ENCODE measurements around the gene TRPC6. TPM values are rescaled to one million over a fixed set of nuclear protein-coding genes. Genes with fewer than 3 reads are reported as not detected.

The TRPC6 gene
- total and polyA plus RNA-seq, 9 of the 15 experiments (the other 6 are each of a cell fraction or from before 2014, with no cell fraction given) = not detected

GRCh38 chr11:101459020-101459419 is 124.8 kb downstream of the TRPC6 start (continued):
- TF ChIP-seq, protein P1, sequence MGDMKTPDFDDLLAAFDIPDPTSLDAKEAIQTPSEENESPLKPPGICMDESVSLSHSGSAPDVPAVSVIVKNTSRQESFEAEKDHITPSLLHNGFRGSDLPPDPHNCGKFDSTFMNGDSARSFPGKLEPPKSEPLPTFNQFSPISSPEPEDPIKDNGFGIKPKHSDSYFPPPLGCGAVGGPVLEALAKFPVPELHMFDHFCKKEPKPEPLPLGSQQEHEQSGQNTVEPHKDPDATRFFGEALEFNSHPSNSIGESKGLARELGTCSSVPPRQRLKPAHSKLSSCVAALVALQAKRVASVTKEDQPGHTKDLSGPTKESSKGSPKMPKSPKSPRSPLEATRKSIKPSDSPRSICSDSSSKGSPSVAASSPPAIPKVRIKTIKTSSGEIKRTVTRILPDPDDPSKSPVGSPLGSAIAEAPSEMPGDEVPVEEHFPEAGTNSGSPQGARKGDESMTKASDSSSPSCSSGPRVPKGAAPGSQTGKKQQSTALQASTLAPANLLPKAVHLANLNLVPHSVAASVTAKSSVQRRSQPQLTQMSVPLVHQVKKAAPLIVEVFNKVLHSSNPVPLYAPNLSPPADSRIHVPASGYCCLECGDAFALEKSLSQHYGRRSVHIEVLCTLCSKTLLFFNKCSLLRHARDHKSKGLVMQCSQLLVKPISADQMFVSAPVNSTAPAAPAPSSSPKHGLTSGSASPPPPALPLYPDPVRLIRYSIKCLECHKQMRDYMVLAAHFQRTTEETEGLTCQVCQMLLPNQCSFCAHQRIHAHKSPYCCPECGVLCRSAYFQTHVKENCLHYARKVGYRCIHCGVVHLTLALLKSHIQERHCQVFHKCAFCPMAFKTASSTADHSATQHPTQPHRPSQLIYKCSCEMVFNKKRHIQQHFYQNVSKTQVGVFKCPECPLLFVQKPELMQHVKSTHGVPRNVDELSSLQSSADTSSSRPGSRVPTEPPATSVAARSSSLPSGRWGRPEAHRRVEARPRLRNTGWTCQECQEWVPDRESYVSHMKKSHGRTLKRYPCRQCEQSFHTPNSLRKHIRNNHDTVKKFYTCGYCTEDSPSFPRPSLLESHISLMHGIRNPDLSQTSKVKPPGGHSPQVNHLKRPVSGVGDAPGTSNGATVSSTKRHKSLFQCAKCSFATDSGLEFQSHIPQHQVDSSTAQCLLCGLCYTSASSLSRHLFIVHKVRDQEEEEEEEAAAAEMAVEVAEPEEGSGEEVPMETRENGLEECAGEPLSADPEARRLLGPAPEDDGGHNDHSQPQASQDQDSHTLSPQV (IDR thresholded peaks at IDR 0.05) = no peak

GRCh38 chr11:101458161-101458560 is 125.6 kb downstream of the TRPC6 start:
- intact Hi-C loops (cut with micrococcal nuclease) (no loop called here), in situ Hi-C loops (cut with MboI) (no loop called here)

More at GRCh38 chr11:101458161-101458560, 125.6 kb downstream of the TRPC6 start:
- DNase-seq (ENCODE audit: extremely low read depth in 1 of 4, low spot score in 3 of 4) (no peak), FAIRE-seq (no peak), ATAC-seq (no peak)
- H3K4me3 ChIP-seq = no peak overlapping the region
- H3K9ac ChIP-seq (ENCODE audit: insufficient read depth in 1 of 2, low read depth in 2 of 2, low read length in 2 of 2) = no peak overlapping the region
- POLR2A ChIA-PET = no interaction called here
- H4K20me1 ChIP-seq (replicated peaks; ENCODE audit: control insufficient read depth, insufficient read depth, low read length) = no peaks in the 10 kb centered on the region
- CTCF ChIA-PET (ENCODE audit: low intra/inter-chr PET ratio) = no interaction called here
- no peak overlapping the region for H3K27ac ChIP-seq (ENCODE audit: extremely low read depth, low read depth, low read length)
- TF ChIP-seq ZBTB34 (CRISPR knock-in tag; IDR thresholded peaks at IDR 0.05) (no peak), MEIS2 (IDR thresholded peaks at IDR 0.05; ENCODE audit: partially characterized antibody) (no peak), SIX5 (IDR thresholded peaks at IDR 0.05; ENCODE audit: borderline replicate concordance in 1 of 2, insufficient read depth in 1 of 2, low read depth in 1 of 2, low read length in 2 of 2) (no peak), NEUROD1 (IDR thresholded peaks at IDR 0.05; ENCODE audit: borderline replicate concordance, low read depth, low read length, partially characterized antibody) (no peak), RBM17 (IDR thresholded peaks at IDR 0.05; ENCODE audit: borderline replicate concordance, low read depth, low read length) (no peak), CCNT2 (IDR thresholded peaks at IDR 0.05; ENCODE audit: borderline replicate concordance, extremely low read depth, insufficient read length, low read depth, low read length) (no peak), ZNF668 (CRISPR knock-in tag; IDR thresholded peaks at IDR 0.05) (no peak), KLF6 (CRISPR knock-in tag; IDR thresholded peaks at IDR 0.05; ENCODE audit: borderline replicate concordance) (no peak), HDAC6 (IDR thresholded peaks at IDR 0.05; ENCODE audit: low read depth, low read length) (no peak), ZSCAN29 (IDR thresholded peaks at IDR 0.05) (no peak), ATF7 (IDR thresholded peaks at IDR 0.05) (no peak)
- TF ChIP-seq, protein P2, sequence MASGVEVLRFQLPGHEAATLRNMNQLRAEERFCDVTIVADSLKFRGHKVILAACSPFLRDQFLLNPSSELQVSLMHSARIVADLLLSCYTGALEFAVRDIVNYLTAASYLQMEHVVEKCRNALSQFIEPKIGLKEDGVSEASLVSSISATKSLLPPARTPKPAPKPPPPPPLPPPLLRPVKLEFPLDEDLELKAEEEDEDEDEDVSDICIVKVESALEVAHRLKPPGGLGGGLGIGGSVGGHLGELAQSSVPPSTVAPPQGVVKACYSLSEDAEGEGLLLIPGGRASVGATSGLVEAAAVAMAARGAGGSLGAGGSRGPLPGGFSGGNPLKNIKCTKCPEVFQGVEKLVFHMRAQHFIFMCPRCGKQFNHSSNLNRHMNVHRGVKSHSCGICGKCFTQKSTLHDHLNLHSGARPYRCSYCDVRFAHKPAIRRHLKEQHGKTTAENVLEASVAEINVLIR (CRISPR knock-in tag; IDR thresholded peaks at IDR 0.05) = no peak
- H3K9me1 ChIP-seq (ENCODE audit: control insufficient read depth, insufficient read depth, low read length) = no peaks in the 10 kb centered on the region
- 0% methylated on average over 3 of the region's 3 CpGs for WGBS (ENCODE audit: insufficient coverage, low coverage, missing lambda C conversion rate)
- no peaks in the 10 kb centered on the region for H3K4me1 ChIP-seq (replicated peaks in 1 of 2; ENCODE audit: control insufficient read depth in 2 of 2, insufficient read depth in 2 of 2, low read length in 2 of 2)
- no TSS peak for BruUV-seq (replicated peaks)
- H2AFZ ChIP-seq (ENCODE audit: low read depth, low read length) = no peak overlapping the region
- no peak overlapping the region for H3K4me2 ChIP-seq (ENCODE audit: insufficient read depth, low read length)
- no peaks in the 10 kb centered on the region for H3K79me2 ChIP-seq (ENCODE audit: control insufficient read depth, insufficient read depth, low read length)
- no peaks in the 10 kb centered on the region for H3K36me3 ChIP-seq (ENCODE audit: control insufficient read depth, insufficient read depth, low read length)
- H3K9me3 ChIP-seq (replicated peaks; ENCODE audit: control insufficient read depth, insufficient read depth, low read depth, low read length) = no peaks in the 10 kb centered on the region; the same call in none of the 2 replicates
- no peaks in the 10 kb centered on the region for H3K27me3 ChIP-seq (ENCODE audit: control insufficient read depth in 2 of 2, insufficient read depth in 2 of 2, low read length in 2 of 2)

All from K562 (cell line).